ENCODE measurements around the gene PGAM1.
"Not testable (repeated sequence)": the region's sequence is repeated elsewhere in the genome, so short reads cannot be mapped to it uniquely, and the experiment has no call there.

Gene PGAM1

GRCh38 chr10:97408496-97408992 lies 17.4 kb upstream of the PGAM1 start:
- no peak for DNase-seq

- DNase-seq: no peak
These were observed 14.6 kb upstream of the PGAM1 start for GRCh38 chr10:97411406-97411805.

- DNase-seq: peak in 1 of 2 donors; percentile 60
These were observed 13.1 kb upstream of the PGAM1 start for GRCh38 chr10:97412891-97413304.

GRCh38 chr10:97416565-97416964 lies 9.4 kb upstream of the PGAM1 start:
- DNase-seq: no peak

DNA sequence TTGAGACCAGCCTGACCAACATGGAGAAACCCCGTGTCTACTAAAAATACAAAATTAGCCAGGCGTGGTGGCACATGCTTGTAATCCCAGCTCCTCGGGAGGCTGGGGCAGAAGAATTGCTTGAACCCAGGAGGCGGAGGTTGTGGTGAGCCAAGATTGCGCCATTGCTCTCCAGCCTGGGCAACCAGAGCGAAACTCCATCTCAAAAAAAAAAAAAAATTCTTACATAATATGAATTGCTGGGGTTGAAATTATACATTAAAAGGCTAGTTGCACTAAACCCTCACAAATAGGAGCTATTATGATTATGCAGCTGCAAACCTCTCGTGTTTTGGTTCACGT lies 2.3 kb upstream of the PGAM1 start:
- DNase-seq: not testable (repeated sequence)

DNA sequence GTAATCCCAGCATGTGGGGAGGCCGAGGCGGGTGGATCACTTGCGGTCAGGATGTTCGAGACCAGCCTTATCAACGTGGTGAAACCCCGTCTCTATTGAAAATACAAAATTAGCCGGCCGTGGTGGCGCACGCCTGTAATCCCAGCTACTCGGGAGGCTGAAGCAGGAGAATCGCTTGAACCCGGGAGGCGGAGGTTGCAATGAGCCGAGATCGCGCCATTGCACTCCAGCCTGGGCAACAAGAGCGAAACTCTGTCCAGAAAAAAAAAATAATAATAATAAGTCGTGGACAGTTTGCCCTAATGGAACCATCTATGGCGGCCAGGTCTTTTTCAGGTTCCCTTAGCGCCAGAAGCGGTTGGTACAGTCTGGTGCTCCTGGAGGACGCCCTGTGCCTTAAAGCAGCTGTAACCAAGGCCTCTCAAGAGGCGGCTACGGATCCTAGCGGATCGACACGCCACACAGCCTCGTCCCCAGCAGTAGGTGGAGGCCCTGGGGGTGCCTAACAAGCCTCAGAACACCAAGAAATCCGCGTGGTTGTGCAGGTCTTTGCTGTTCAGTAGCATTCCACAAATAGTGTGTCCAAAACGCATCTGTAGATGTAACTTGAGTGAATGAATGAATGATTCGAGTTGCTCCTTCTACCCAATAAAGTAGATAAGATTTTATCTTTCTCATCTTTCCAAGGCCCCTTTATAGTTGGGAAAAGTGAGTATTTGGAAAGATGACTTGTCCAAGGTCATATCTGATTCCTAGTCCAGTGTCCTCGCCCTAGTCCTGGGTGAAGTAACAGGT lies 982 bp downstream of the PGAM1 start:
- no peak for DNase-seq

DNA sequence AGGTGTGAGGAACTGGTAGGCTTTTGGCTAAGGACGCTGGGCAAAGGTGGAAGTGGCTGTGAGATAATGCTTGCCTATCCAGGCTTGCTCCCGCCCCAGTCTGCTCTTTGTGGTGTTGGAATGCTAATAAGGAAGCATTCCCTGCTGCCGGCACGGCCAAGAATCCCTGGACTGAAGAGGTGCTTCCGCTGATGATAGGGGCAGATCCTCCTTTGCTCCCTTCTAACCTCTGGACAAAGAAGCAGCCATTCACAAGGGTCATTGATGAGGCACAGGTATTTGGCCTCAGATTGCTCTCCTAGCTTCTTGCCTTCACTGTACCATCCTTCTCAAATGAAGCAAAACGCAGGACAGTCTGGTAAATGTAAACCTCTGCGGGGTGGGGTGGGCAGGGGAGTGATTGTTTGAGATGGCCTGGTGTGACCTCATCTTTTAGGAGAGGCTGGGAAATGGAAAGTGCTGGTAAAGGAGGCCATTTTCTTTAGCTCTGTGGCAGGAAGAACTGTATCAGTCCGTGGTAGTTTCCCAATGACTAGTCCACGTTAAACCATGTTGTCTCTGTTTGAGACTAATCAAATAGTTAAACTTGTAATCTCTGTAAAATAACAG lies 1.7 kb downstream of the PGAM1 start:
- no peak for DNase-seq

DNA sequence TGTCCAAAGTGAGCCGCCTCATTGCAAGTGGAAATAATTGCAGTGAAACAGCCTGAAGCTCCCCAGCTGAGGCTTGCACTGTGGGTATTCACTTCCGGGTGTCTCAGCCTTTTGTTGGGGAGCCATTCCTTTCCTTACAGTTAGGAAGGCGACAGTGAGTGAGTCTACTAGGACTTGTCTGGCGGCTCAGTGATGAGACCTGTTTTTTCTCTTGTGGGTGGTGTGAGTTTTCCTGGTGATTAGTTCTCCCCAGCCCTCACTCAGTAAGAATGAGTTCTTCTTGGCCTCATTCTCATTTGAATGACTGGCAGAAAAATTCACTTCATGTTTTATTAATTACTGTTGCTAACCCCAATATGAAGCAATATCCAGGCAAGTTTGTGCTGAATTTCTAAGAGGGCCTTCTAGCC lies 2.6 kb downstream of the PGAM1 start:
- no peak for DNase-seq

- no peak for DNase-seq
These were observed 8.1 kb downstream of the PGAM1 start for GRCh38 chr10:97434055-97434454.

GRCh38 chr10:97434557-97434956 lies 8.6 kb downstream of the PGAM1 start:
- no peak for DNase-seq

GRCh38 chr10:97435211-97435610 lies 9.2 kb downstream of the PGAM1 start:
- DNase-seq: no peak

DNA sequence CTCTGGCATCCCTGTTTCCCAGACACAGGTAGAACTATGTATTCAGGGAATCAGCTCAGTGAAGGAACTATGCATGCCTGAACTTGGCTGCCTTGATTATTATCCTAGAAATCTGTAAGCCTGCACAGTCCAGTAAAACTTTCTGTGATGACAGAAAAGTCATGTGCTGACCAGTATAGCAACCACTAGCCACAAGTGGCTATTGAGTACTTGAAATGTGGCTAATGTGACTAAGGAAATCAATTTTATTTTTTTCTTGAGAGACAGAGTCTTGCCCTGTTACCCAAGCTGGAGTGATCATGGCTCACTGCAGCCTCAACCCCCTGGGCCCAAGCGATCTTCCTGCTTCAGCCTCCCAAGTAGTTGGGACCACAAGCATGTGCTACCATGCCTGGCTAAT lies 16.3 kb downstream of the PGAM1 start:
- DNase-seq: no peak

- no peak for DNase-seq
These were observed 18.2 kb downstream of the PGAM1 start for GRCh38 chr10:97444212-97444611.

DNA sequence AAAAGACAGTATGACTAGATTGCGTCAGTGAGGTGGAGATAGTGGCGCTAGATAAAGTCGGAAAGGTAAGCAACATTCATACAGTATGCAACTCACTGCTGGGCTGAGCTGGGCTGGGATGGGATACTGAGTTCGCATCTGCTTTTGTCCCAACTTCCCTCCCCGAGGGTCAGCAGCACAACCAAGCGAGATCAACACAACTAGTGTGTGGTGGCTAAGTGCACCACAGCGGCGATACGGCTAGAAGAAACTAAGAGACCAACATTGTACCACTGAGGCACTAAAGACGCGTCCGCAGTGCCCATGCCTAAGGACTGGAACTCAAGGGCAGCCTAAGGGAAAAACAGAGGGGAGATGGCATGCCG lies 19.3 kb downstream of the PGAM1 start:
- no peak for DNase-seq

DNA sequence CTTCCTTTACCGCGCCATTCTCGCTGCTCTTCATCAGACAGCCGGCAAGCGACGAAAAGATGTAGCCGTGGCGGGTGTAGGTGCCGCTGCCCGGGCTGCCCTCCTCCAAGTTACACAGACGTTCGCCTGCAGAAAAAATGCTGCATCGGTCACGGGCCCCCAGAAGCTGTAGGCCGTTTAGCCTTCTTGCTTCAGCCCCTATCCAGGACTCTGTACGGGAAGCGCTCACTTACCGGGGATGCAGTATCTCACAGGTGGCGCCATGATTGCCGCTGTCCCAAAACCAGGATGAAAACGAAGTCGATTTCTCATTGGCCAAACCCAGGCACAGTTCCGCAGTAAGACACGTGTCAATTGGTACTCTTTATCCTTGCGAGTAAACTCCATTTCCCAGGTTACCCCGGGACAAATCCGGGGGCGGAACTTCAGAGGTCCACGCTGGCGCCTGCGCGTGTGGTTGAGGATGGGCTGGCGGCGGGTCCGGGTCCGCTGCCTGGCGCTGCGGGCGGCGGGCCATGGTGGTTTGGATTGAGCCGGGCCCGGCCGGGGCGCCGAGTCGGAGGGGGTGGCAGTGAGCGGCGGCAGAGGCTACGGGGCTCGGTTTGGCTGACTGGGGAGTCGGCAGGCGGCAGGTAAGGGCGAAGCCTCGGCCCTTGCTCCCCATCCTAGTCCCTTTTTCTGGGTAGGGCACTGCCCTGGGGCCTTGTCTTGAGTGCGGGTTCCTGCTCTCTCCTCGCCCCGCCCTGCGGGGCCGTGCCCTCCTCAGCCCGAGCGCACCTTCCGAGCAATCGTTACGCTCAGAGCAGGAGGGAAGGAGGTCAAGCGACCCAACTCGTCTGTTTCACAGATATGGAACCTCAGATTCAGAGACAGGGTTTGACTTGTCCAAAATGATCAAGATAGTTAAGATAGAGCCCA lies 20.0 kb downstream of the PGAM1 start, which contains the start of the genes EXOSC1 and ZDHHC16:
Gene EXOSC1, minus strand, starts transcription at position 285 of the 918 bp plus-strand sequence. Its CDS starts 21 bp downstream, at position 264.
Gene ZDHHC16, plus strand, starts transcription at position 454 of the 918 bp plus-strand sequence. CDS start 5,501 bp downstream, outside the sequence.
- DNase-seq: peak; percentile 84 to 88

DNA sequence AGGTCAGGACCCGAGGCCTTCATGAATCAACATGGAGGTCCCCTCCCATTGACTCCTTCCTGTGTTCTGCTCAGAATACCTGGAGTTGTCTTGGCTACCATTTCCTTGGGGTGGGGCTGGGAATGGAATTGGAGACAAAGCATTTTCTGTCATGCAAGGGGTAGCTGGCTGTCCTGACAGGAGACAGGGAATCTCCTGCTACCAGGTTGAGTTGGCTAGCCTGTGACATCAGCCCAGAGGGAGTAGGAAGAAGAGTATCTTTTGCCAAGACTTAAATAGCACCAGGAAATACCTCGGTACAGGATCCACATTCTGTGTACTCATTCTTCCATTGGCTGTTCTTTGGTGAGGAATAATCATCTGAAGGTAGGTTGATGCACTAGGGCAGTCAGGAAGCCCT lies 24.8 kb downstream of the PGAM1 start:
- no peak for DNase-seq

DNA sequence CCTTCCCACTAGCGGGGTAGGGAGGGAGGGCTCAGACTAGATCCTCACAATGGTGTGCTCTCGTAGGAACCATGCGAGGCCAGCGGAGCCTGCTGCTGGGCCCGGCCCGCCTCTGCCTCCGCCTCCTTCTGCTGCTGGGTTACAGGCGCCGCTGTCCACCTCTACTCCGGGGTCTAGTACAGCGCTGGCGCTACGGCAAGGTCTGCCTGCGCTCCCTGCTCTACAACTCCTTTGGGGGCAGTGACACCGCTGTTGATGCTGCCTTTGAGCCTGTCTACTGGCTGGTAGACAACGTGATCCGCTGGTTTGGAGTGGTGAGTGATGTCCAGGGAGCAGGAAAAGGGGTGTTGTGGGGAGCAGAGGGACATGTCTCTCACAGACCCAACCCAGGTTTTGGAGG lies 25.6 kb downstream of the PGAM1 start:
- DNase-seq: no peak

DNA sequence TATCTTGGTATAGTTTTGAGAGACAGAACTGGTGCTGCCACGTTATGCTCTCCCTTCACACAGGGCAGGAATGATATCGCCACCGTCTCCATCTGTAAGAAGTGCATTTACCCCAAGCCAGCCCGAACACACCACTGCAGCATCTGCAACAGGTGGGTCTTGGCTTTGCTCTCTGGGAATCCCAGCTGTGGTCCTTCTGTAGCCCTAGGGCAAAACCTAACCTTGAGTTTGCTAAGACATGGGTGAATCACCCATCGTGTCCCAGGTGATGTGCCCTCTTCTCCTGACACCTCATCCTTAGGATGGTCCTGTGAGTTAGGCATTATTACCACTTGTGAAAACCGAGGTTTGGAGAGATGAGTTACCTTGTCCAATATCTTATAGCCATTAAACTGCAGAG lies 26.4 kb downstream of the PGAM1 start:
- DNase-seq: no peak

DNA sequence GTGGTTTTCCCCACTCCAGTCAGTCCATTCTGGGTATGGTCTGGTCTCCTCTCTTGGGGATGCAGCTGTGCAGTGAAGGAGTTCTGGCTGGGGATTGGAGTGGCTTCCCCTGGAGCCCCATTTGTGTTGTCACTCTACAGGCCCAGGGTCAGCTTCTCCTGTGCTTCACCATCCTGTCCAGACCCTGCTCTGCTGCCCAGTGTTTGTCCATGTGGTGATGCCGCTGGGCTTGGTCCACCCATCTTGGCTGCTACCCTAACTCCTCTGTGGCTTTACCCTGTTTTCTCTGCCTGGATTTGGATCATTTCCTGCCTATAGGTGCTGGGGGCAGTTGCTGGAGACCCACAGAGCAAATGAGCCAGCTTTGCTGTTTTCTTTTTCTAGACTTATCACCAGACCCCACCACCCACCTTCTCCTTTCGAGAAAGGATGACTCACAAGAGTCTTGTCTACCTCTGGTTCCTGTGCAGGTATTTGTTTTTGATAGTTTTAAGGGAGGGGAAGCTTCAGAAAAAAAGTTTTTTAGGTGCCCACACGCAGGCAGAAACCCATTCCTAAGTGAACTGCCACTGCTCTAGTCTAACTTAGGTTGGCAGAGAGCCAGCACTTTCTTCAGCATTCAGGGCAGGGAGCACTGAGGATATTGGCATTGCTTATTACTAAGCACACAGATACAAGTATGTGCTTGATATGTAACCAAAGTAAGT lies 28.5 kb downstream of the PGAM1 start:
- no peak for DNase-seq

DNA sequence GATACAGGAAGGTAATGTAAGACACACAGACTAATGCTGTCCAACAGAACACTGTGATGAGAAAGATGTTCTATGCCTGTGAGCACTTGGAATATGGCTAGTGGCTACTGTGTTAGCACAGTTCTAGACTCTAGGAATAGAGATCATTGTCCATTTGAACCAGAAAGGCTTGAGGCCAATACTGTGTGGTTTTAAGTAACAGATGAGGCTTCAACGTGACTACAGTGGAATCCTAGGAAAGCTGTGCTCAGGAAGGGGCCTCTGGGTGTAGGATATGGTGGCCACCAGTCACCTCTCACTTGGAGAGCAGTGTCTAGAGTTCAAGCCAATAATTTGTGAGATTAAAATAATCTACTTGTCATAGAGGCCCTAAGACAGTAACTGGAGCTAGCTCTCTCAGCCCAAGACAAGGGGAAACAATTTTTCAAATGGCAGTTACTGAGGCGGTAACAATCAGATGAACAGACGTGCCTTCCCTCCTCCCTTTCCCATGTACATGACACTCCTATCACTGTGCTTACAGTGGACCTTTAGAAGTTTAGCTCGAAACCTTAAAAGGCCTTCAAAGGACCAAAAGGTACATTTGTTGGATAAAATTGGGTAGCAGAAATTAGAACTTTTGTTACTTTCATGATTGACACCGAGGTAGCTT lies 30.2 kb downstream of the PGAM1 start:
- DNase-seq: no peak

- no peak for DNase-seq
These were observed 30.7 kb downstream of the PGAM1 start for GRCh38 chr10:97456686-97457065.

GRCh38 chr10:97459111-97459510 lies 33.1 kb downstream of the PGAM1 start:
- no peak for DNase-seq
